ENCODE measurements around the gene SLITRK2.

SLITRK2 gene

GRCh38 chrX:145856181-145856580, 38.6 kb downstream of the SLITRK2 start:
- DNase-seq, result no peak

GRCh38 chrX:145861818-145862217, 44.2 kb downstream of the SLITRK2 start:
- no peak for DNase-seq

DNA sequence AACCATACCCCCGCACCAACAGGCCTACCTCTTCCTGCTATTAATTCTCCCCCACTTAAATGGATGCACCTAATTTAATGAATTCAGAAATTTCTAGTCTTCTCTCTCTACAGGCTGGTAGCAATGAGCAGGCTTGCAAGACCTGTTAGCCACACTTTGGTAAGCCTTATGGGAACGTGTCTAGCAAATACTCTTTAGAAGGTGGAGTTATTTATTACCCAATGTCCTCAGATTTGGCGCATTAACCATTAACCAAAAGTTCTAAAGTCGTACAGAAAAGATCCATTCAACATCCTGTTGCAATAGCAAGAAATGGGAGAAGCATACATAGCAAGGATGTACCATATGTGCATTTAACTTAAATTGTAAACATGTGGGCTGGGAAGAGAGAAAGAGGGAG, 47.5 kb downstream of the SLITRK2 start:
- no peak for DNase-seq
